Chondrocyte (in vitro differentiated cells): ENCODE data around the gene MEGF6. TPM values are rescaled to one million over a fixed set of nuclear protein-coding genes. Genes with fewer than 3 reads are reported as not detected.

Experiments used
- DNase-seq: peaks from one replicate; pipeline ENCODE4 v3.0.0; 2021; ENCODE audit warnings: mixed read lengths, low spot score
- H3K27ac Mint-ChIP-seq: one replicate; pipeline ENCODE4 v1.8.0; 2021; ENCODE audit warnings: mild to moderate bottlenecking, moderate library complexity, mixed read lengths; ENCODE audit not compliant: unreplicated experiment
- H3K27me3 Mint-ChIP-seq: 2 replicates; pipeline ENCODE4 v1.8.0; 2021; ENCODE audit warnings: low read depth, mixed read lengths
- H3K36me3 Mint-ChIP-seq: 2 replicates; pipeline ENCODE4 v1.8.0; 2021; ENCODE audit warnings: low read depth, mixed read lengths
- H3K4me1 Mint-ChIP-seq: 2 replicates; pipeline ENCODE4 v1.8.0; 2021; ENCODE audit warnings: low read depth, mild to moderate bottlenecking, mixed read lengths
- H3K4me3 Mint-ChIP-seq: one replicate; pipeline ENCODE4 v1.8.0; 2021; ENCODE audit warnings: mild to moderate bottlenecking, moderate library complexity, mixed read lengths; ENCODE audit not compliant: unreplicated experiment
- H3K9me3 Mint-ChIP-seq: 2 replicates; pipeline ENCODE4 v1.8.0; 2021; ENCODE audit warnings: low read depth, mixed read lengths
- CTCF ChIP-seq: fragments of 200-600 bp; sonication (generic); IDR thresholded peaks from 2 replicates; pipeline ENCODE4 v1.5.0; 2021; ENCODE audit warnings: antibody characterized with exemption, mild to moderate bottlenecking, moderate library complexity
- total RNA-seq: library from RNA; stranded (reverse); gene quantifications from 3 replicates; pipeline ENCODE4 v1.2.1, GENCODE V29; 2021

MEGF6 gene
- total RNA-seq, 1 donor from 2014 or later, result 328 TPM

- DNase-seq, result peak; percentile 84
- peaks cover 14% of the 10 kb centered on the region for H3K27me3 Mint-ChIP-seq
- H3K27ac Mint-ChIP-seq, result no peak within 1 kb of the TSS
- peak within 1 kb of the TSS; percentile 56 for H3K4me3 Mint-ChIP-seq
- H3K9me3 Mint-ChIP-seq, result no peaks in the 10 kb centered on the region
- H3K36me3 Mint-ChIP-seq, result no peaks in the 10 kb centered on the region
- peak; percentile 73 for TF ChIP-seq CTCF
- H3K4me1 Mint-ChIP-seq, result peaks cover 22% of the 10 kb centered on the region
These were observed 157.2 kb downstream of the MEGF6 start, which contains the start of gene ARHGEF16 for GRCh38 chr1:3453891-3454810. Gene ARHGEF16 (plus strand): TSS chr1:3454665. CDS start chr1:3463085, 8,420 bp downstream.

GRCh38 chr1:3453203-3453761 lies 158.0 kb downstream of the MEGF6 start:
- Mint-ChIP-seq H3K36me3 (no peaks in the 10 kb centered on the region), H3K4me1 (peaks cover 14% of the 10 kb centered on the region), H3K27me3 (peaks cover 16% of the 10 kb centered on the region), H3K9me3 (peaks cover under 1% of the 10 kb centered on the region), H3K4me3 (no peak overlapping the region), H3K27ac (no peak overlapping the region)
- peak; percentile 92 for DNase-seq
- peak; percentile 92 for TF ChIP-seq CTCF

DNA sequence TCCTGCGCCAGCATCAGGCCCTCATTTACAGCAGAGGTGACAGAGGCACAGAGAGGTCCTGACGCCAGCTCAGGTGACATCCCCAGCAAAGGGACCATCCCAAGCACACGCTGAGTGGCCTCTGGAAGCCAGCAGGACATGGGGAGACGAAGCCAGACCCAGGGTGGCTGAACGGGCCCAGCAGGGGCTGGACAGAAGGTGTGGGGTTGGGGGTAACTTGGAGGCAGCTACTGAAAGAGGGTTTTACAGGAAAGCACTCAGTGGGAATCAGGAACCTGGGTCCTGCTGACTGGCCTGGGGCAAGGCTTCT lies 158.5 kb downstream of the MEGF6 start:
- peaks cover 5% of the 10 kb centered on the region for H3K9me3 Mint-ChIP-seq
- no peak overlapping the region for H3K4me3 Mint-ChIP-seq
- peaks cover 9% of the 10 kb centered on the region for H3K4me1 Mint-ChIP-seq
- peaks cover 2% of the 10 kb centered on the region for H3K36me3 Mint-ChIP-seq
- DNase-seq, result peak; percentile 69
- H3K27me3 Mint-ChIP-seq, result peaks cover 16% of the 10 kb centered on the region
- TF ChIP-seq CTCF, result no peak
- H3K27ac Mint-ChIP-seq, result no peak overlapping the region

DNA sequence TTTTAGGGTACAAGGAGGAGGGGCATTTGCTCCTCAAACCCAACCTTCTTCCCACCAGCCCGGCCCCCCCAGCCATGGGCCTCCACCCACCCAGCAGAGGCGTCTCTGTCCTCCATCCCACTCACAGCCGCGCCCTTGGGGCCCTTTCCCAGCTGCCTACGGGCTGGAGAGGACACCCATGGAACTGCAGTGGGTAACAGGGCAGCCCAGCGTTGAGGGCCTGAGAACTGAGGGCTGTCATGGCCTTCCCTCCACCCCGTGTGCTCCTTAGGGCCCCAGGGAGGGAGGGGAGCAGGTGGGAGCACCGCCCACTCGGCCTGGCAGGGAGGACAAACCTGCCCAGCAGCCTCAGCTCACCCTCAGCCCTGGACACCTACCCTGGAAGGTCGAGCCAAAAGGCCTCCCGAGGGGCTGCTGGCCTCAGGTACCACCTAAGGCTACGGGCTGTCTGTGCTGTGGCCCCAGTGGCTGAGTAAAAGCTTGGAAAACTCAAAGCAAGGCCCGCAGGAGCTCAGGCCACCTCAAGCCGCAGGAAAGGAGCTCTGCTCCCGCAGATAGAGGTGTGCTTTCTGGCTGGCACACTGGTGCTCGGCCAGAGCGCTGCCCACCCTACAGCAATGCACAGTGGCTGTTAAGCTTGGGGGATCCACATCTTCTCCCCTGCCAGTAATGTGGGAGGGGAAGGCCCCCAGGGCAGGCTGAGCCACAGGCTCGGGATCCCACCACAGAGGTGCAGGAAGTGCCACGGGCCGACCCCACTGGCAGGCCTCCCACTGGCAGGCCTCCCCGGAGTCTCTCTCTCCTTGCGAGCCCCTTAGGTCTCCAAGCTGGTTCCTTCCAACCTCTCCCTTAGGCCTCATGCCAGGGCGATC lies 159.1 kb downstream of the MEGF6 start:
- peaks cover 16% of the 10 kb centered on the region for H3K27me3 Mint-ChIP-seq
- H3K36me3 Mint-ChIP-seq, result peaks cover 4% of the 10 kb centered on the region
- H3K9me3 Mint-ChIP-seq, result peaks cover 11% of the 10 kb centered on the region
- H3K27ac Mint-ChIP-seq, result no peak overlapping the region
- DNase-seq, result peak; percentile 86
- no peak overlapping the region for H3K4me3 Mint-ChIP-seq
- peaks cover 3% of the 10 kb centered on the region for H3K4me1 Mint-ChIP-seq
- no peak for TF ChIP-seq CTCF

- Mint-ChIP-seq H3K36me3 (peaks cover 6% of the 10 kb centered on the region), H3K9me3 (peaks cover 20% of the 10 kb centered on the region), H3K27me3 (peaks cover 16% of the 10 kb centered on the region), H3K4me1 (no peaks in the 10 kb centered on the region), H3K27ac (no peak overlapping the region), H3K4me3 (no peak overlapping the region)
- DNase-seq, result peak; percentile 65
- TF ChIP-seq CTCF, result no peak
These were observed 160.3 kb downstream of the MEGF6 start for GRCh38 chr1:3450983-3451382.
